ENCODE results near the gene TGFBR2.
"Not testable (repeated sequence)": the region's sequence is repeated elsewhere in the genome, so short reads cannot be mapped to it uniquely, and the experiment has no call there.

Gene TGFBR2

DNA sequence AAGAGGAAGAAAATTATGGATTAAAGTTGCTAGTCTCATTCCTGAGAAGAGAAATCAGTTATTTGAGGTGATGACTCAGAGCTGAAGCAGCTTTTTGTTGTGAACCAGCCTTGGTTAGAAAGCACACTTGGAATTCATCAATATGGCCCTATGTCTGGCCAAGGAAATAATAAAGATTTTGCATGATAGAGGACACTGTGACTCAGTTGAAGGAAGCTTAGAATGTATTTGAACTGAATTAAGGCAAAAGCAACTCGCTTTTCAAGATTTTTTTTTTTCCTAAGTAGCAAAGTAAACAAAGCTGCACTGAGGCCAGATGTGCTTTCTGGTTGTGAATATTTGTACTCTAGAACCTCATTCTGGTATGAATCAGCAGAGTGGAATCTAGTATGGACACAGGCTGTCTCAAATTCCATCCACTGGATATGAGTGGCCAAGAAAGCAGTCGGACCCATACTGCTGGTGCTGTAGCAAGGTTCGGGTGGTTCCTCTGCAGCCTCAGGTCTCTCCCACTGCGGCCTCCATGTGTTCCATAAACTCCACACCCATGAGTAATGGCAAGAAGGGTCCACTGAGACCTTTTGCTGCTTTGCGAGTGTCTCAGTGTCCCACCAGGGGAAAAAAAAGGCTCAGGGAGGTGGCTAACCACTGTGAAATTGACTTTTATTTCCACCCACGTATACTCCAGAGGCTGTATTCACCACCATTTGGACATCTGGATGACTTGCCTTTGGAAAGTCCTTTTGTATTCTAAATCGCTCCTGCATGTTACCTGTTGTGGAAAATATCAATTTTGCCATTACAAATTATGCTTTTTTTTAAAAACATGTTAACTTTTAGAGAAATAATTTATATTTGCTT, 53.1 kb downstream of the TGFBR2 start:
- no peak for DNase-seq

DNA sequence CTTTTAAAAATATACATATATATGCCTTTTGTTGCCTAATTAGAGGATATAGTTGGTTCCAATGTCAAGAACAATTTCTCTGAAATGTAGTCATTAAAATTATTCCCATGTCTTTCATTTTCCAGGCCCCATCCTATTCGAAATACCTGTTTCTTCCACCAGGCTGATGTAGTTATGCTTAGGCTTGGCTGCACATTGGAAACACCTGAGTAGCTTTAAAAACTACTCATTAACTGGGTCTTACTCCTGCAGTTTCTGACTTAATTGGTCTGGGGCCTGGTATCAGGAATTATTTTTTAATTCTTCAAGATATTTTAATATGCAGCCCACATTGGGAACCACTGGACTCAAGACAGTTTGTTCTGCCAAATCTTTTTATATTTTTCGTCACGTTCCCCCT, 53.7 kb downstream of the TGFBR2 start:
- DNase-seq: no peak

- DNase-seq: no peak
These were observed 54.3 kb downstream of the TGFBR2 start for GRCh38 chr3:30660656-30661055.

DNA sequence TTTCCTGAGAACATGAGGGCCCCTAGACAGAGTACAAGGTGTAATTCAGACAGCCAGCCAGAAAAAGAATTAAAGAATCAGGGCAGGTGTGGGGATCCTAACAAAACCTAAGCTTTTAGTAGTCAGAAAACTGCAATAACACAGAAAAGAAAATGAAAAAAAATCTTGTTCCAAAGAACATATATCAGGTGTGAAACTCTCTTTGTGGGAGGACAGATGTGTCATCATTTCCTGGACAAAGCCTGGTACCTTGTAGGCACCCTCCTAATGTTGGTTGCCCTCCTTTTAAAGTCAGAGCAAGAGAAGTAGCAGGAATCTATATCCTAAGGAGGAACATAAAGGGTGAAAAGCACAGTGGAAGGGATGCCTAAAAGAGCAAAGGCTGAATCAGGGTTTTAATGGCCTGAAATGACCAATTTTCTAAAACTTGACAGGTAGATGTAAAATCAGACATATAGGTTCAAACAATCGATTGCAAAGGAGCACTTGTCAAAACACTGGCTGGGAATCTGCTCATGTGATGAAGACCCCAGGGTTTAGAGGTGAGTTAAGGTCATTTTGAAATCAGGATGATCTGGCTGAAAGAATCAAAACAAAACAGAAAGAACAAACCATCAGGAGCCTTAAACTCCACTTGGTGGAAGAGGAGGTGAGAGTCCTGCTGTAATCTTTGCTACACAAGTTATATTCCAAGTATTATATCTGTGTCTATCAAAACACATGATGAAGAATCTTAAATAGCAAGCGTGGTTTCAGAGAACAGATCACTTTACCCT, 54.9 kb downstream of the TGFBR2 start:
- DNase-seq: no peak

DNA sequence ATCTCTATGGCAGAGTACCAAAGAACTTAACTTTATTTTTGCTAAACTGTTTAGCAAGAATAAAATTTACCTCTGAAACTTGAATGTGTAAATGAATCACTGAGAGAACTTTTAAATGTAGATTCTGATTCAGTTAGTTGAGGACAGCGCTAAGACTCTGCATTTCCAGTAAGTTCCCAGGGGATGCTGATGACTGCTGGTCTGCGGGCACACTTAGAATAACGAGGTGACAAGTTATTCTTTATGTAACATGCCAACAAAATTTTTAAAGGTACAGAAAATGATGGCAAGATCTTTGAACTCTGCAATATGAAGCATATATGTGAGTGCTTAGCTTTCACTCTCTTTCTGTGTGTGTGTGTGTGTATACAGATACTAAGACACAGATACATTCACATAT, 56.4 kb downstream of the TGFBR2 start:
- DNase-seq: no peak

DNA sequence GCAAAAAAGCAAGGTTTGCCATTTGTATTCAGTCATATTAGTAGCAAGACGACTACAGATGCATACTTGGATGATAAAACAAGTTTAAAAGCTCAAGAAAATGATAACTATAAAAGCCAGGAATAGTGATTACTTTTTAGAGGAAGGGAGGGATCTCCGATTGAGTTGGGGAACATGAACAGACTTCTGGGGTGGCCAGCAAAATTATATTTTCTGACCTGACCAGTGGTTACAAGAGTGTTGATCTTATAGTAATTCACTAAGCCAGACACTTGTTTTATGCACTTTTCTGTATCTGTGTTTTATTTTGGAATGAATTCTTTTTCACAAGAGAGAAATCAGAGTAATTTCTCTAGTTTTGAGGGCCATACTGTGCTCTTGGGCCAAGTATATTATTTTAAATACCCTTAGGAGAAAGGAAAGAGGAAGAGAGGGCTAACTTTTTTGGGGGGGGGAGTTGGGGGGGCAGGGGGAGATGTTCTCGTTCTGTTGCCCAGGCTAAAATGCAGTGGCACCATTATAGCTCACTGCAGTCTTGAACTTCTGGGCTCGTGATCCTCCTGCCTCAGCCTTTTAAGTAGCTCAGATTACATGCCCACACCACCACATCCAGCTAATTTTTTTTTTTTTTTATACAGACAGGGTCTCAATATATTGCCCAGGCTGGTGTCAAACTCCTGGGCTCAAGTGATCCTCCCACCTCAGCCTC, 57.3 kb downstream of the TGFBR2 start:
- no peak for DNase-seq

GRCh38 chr3:30664459-30664858, 58.1 kb downstream of the TGFBR2 start:
- no peak for DNase-seq

DNA sequence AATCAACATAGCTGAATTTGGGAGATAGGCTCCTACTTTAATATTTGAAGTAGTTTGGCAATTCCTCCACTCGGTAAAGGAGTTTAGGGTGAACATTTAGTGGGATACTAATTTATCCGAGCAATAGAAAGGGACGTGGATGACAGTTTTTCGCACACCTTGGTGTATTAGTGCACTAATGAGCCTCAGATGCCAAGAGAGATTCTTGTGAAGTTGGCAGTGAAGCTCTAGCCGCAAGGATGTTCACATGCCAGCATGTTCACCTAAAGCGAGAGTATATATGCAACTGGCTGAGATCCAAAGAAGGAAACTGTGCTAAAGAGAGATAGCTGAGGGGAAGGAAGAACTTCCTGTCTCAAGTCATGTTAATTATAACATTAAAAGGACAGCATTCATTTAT, 58.5 kb downstream of the TGFBR2 start:
- no peak for DNase-seq

DNA sequence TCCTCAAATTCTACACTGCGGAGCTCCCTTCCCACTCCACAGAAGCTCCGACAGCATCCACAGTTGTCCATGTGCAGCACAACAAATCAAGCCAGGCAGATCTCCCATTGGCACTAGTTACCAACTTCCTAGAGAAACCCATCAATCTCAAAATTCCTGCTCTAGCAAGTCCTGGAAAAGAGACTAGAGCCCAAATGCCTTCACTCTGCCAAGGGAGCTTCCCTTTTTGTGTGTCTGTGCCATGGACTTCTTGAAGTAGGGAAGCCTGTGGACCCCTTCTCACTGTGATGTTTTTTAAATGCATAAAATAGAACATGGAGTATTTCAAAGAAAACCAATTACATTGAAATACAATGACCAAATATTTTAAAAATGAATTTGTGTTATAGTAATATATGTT, 59.1 kb downstream of the TGFBR2 start:
- no peak for DNase-seq

DNA sequence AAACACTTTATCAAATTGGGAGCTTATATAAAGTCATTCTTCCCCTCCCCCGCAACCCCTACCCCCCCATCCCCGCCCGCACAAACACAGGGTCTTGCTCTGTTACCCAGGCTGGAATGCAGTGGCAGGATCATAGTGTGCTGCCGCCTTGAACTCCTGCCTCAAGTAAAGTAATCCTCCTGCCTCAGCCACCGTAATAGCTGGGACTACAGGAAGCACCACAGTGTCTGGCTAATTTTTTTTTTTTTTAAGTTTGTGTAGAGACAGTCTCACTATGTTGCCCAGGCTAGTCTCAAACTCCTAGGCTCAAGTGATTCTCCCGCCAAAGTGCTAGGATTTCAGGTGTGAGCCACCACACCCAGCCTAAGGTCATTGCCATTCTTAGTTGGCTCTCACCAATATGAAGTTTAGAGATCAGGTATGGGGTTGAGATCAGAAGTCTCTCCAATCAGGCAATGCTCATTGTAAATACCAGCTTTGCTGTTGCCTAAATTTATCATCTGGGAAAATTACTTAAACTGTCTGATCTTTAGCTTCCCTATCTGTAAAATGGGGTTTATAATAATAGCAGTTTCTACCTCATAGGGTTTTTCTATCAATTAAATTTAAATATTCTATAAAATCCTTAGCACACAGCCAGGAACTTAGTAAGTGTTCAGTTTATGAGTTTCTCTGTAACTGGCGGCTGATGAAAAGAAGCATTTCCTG, 60.3 kb downstream of the TGFBR2 start:
- DNase-seq: no peak

- no peak for DNase-seq
These were observed 60.9 kb downstream of the TGFBR2 start for GRCh38 chr3:30667280-30667651.

DNA sequence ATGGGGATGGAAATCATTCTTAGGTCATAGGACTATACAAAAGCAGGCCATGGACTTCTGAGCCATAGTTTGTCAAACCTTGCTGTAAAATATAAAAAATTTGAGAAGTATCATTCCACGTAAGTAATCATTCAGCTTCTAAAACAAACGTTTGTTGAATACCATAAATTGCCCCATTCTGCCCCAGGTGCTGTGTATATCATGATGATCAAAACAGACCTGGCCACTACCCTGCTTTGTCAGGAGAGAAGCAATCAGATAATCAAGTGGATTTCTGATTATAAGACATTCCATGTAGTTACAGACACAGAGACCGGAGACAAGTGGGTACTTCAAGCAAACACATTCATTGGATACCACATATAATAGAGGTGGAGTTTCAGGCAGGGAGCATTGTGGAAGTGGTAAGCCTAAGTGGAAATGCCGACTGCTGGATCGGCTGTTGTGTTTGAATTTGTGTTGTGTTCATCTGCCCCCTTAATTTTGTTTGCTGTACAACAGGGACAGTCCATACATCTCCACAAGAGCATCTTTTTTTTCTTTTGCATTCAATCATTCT, 61.7 kb downstream of the TGFBR2 start:
- no peak for DNase-seq

GRCh38 chr3:30669360-30669934, 63.0 kb downstream of the TGFBR2 start:
- DNase-seq: not testable (repeated sequence)

GRCh38 chr3:30670292-30670691, 63.9 kb downstream of the TGFBR2 start:
- no peak for DNase-seq

DNA sequence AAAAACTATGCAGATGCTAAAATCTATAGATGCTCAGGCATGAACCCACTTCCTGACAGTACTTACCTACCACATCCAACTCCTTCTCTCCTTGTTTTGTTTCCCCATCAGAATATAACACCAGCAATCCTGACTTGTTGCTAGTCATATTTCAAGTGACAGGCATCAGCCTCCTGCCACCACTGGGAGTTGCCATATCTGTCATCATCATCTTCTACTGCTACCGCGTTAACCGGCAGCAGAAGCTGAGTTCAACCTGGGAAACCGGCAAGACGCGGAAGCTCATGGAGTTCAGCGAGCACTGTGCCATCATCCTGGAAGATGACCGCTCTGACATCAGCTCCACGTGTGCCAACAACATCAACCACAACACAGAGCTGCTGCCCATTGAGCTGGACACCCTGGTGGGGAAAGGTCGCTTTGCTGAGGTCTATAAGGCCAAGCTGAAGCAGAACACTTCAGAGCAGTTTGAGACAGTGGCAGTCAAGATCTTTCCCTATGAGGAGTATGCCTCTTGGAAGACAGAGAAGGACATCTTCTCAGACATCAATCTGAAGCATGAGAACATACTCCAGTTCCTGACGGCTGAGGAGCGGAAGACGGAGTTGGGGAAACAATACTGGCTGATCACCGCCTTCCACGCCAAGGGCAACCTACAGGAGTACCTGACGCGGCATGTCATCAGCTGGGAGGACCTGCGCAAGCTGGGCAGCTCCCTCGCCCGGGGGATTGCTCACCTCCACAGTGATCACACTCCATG, 65.3 kb downstream of the TGFBR2 start:
- DNase-seq: no peak

GRCh38 chr3:30672287-30672735, 65.9 kb downstream of the TGFBR2 start:
- DNase-seq: no peak

- DNase-seq: no peak
These were observed 66.6 kb downstream of the TGFBR2 start for GRCh38 chr3:30672959-30673358.

- no peak for DNase-seq
These were observed 67.3 kb downstream of the TGFBR2 start for GRCh38 chr3:30673425-30674341.

- no peak for DNase-seq
These were observed 68.6 kb downstream of the TGFBR2 start for GRCh38 chr3:30675006-30675405.

DNA sequence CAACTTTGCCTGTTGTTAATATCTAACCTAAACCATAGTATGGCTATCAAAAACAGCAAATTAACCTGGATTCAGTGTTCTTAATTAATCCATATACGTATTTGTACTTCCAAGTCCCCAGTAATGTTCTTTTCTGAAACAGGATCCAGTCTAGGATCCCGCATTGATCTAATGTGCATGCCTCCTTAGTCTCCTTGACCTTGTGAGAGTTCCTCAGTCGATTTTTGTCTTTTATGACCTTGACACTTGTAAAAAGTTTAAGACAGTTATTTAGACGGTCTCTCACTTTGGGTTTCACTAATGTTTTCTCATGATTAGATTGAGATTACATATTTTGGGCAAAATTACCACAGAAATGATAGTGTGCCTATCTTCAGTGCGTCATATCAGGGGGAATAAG, 69.4 kb downstream of the TGFBR2 start:
- no peak for DNase-seq

Measured in DMS 273 treated with DMSO at 0.1 percent for 48 hours (cell line).